Astrocyte (in vitro differentiated cells and primary cell): ENCODE results near the gene PLEKHA6. TPM values are rescaled to one million over a fixed set of nuclear protein-coding genes. Genes with fewer than 3 reads are reported as not detected.
A peak's percentile ranks its signal among the peaks of the same experiment; 100 is the strongest.

ENCODE experiments used
- DNase-seq: peaks from one replicate; pipeline ENCODE4 v3.0.0-alpha.2; 2010; ENCODE audit warnings: low read depth
- FAIRE-seq: peaks from 2 replicates; lab custom pipeline; 2011; peaks lifted over from hg19 to GRCh38; lab: Jason Lieb, UNC
- H2AFZ ChIP-seq: 2 replicates; pipeline ENCODE4 v1.6.0; 2012; ENCODE audit warnings: low read depth, low read length, inconsistent platforms
- H3K27ac ChIP-seq: 2 replicates; pipeline ENCODE4 v1.5.1; 2011; ENCODE audit warnings: low read depth, low read length, inconsistent platforms
- H3K27me3 ChIP-seq: 2 replicates; pipeline ENCODE4 v1.6.0; 2011; ENCODE audit warnings: low read length, inconsistent platforms; ENCODE audit not compliant: insufficient read depth
- H3K36me3 ChIP-seq: 2 replicates; pipeline ENCODE4 v1.5.1; 2011; ENCODE audit warnings: low read length, inconsistent platforms; ENCODE audit not compliant: insufficient read depth
- H3K4me1 ChIP-seq: 2 replicates; pipeline ENCODE4 v1.5.1; 2011; ENCODE audit warnings: low read length, inconsistent platforms; ENCODE audit not compliant: insufficient read depth
- H3K4me2 ChIP-seq: 2 replicates; pipeline ENCODE4 v1.6.0; 2012; ENCODE audit warnings: low read length, inconsistent platforms
- H3K4me3 ChIP-seq: 2 replicates; pipeline ENCODE4 v1.5.1; 2011; ENCODE audit warnings: low read depth, mild to moderate bottlenecking, low read length, inconsistent platforms; ENCODE audit not compliant: insufficient read depth
- H3K79me2 ChIP-seq: 2 replicates; pipeline ENCODE4 v1.6.0; 2012; ENCODE audit warnings: mild to moderate bottlenecking, low read length, inconsistent platforms; ENCODE audit not compliant: insufficient read depth
- H3K9ac ChIP-seq: 2 replicates; pipeline ENCODE4 v1.6.0; 2012; ENCODE audit warnings: mild to moderate bottlenecking, low read length, inconsistent platforms
- H3K9me3 ChIP-seq: 2 replicates; pipeline ENCODE4 v1.5.1; 2012; ENCODE audit warnings: low read depth, mild to moderate bottlenecking, low read length, inconsistent platforms; ENCODE audit not compliant: insufficient read depth
- H4K20me1 ChIP-seq: 2 replicates; pipeline ENCODE4 v1.6.0; 2012; ENCODE audit warnings: low read length, inconsistent platforms; ENCODE audit not compliant: insufficient read depth
- H3K27ac Mint-ChIP-seq: one replicate; pipeline ENCODE4 v1.8.0; 2021; ENCODE audit warnings: mild to moderate bottlenecking, mixed read lengths; ENCODE audit not compliant: unreplicated experiment
- H3K27me3 Mint-ChIP-seq: one replicate; pipeline ENCODE4 v1.8.0; 2021; ENCODE audit warnings: low read depth, mixed read lengths; ENCODE audit not compliant: unreplicated experiment
- H3K36me3 Mint-ChIP-seq: one replicate; pipeline ENCODE4 v1.8.0; 2021; ENCODE audit warnings: low read depth, mixed read lengths; ENCODE audit not compliant: unreplicated experiment
- H3K4me1 Mint-ChIP-seq: one replicate; pipeline ENCODE4 v1.8.0; 2021; ENCODE audit warnings: low read depth, mixed read lengths; ENCODE audit not compliant: unreplicated experiment
- H3K4me3 Mint-ChIP-seq: one replicate; pipeline ENCODE4 v1.8.0; 2021; ENCODE audit warnings: mild to moderate bottlenecking, moderate library complexity, mixed read lengths; ENCODE audit not compliant: unreplicated experiment
- H3K9me3 Mint-ChIP-seq: one replicate; pipeline ENCODE4 v1.8.0; 2021; ENCODE audit warnings: mild to moderate bottlenecking, mixed read lengths; ENCODE audit not compliant: unreplicated experiment
- EZH2 ChIP-seq: IDR thresholded peaks from 2 replicates; pipeline ENCODE4 v1.6.1; 2012; ENCODE audit warnings: mild to moderate bottlenecking, low read length, inconsistent platforms; ENCODE audit not compliant: insufficient read depth
- total RNA-seq: library from RNA; stranded (reverse); gene quantifications from 2 replicates; pipeline ENCODE4 v1.2.1, GENCODE V29; 2021
- TF ChIP-seq, protein P1 (sequence below): IDR thresholded peaks from 2 replicates; pipeline ENCODE4 v1.5.1; 2011; ENCODE audit warnings: low read depth, mild to moderate bottlenecking, inconsistent platforms, low read length, moderate library complexity; ENCODE audit not compliant: insufficient read depth

PLEKHA6 gene
- total RNA-seq, 1 donor from 2014 or later: 1.5 TPM

DNA sequence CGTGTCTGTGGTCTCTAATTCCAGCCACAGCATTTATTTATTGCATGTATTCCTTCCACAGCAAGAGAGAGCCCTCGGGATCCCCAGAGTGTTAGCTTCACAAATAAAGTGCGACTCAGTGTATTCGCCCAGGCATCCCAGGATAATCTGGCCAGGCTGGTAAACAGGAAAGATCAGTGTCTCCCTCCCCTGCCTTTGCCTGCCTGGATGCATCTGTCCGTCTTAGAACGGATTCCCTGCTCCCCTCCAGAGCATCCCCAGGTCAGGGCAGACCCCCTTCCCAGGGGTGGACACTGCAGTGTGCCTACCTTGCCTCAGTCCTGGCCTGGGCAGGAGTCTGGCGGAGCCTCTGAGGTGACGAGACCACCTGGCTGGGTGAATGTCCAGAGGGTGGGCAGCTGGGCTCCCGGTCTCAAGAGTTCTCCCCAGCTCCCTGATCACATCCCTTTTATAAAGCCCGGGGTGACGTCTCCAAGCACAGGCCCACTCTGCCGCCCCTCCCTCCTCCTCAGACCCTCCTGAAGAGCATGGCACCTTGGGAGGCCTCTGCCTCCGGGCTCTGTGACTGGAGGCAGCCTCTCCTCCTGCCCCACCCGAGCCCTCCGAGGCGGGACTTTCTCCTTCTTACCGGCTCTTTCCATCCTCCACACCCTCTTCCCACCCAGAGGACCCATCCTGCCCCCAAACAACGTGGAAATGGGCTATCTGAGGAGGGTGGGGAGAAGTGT lies 163.5 kb downstream of the PLEKHA6 start, which contains the start of gene KISS1:
KISS1 (minus strand) TSS at position 424 of the 728 bp plus-strand sequence. CDS start 3,615 bp downstream, outside the sequence.
- Mint-ChIP-seq H3K4me1 (peaks cover 37% of the 10 kb centered on the region), H3K4me3 (no peak within 1 kb of the TSS), H3K36me3 (peaks cover 2% of the 10 kb centered on the region), H3K27ac (peak within 1 kb of the TSS; percentile 96), H3K27me3 (peaks cover 21% of the 10 kb centered on the region), H3K9me3 (peaks cover 3% of the 10 kb centered on the region)
- DNase-seq: no peak
- peaks cover 39% of the 10 kb centered on the region for H3K4me1 ChIP-seq
- H2AFZ ChIP-seq: peak within 1 kb of the TSS; percentile 69
- peaks cover 3% of the 10 kb centered on the region for H3K27me3 ChIP-seq
- peak within 1 kb of the TSS; percentile 63 for H3K9ac ChIP-seq
- no peaks in the 10 kb centered on the region for H3K9me3 ChIP-seq
- peak within 1 kb of the TSS; percentile 25 for H3K4me3 ChIP-seq
- no peaks in the 10 kb centered on the region for H4K20me1 ChIP-seq
- TF ChIP-seq, protein P1, sequence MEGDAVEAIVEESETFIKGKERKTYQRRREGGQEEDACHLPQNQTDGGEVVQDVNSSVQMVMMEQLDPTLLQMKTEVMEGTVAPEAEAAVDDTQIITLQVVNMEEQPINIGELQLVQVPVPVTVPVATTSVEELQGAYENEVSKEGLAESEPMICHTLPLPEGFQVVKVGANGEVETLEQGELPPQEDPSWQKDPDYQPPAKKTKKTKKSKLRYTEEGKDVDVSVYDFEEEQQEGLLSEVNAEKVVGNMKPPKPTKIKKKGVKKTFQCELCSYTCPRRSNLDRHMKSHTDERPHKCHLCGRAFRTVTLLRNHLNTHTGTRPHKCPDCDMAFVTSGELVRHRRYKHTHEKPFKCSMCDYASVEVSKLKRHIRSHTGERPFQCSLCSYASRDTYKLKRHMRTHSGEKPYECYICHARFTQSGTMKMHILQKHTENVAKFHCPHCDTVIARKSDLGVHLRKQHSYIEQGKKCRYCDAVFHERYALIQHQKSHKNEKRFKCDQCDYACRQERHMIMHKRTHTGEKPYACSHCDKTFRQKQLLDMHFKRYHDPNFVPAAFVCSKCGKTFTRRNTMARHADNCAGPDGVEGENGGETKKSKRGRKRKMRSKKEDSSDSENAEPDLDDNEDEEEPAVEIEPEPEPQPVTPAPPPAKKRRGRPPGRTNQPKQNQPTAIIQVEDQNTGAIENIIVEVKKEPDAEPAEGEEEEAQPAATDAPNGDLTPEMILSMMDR: no peak
- TF ChIP-seq EZH2: no peak
- no peaks in the 10 kb centered on the region for H3K79me2 ChIP-seq
- H3K4me2 ChIP-seq: peak within 1 kb of the TSS; percentile 77
- H3K27ac ChIP-seq: peak within 1 kb of the TSS; percentile 51
- H3K36me3 ChIP-seq: no peaks in the 10 kb centered on the region
- FAIRE-seq: no peak

DNA sequence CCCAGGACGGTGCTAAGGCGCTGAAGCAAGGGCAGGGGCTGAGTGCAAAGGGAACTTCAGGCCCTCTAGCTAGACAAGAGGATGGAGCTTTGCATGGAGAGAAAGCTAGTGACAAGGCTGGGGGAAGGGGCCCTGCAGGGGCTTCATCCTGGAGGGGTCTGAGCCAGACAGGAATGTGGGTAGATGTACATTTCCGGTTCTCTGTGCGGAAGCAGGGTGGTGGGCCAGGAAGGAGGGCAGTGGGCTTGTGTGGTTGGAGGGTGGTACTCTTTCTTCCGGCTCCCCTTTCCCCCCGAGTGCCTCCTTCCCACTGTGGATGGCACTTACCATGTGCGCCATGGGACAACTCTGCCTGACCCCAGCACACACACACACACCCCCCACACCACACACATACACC lies 165.0 kb downstream of the PLEKHA6 start:
- H3K27ac Mint-ChIP-seq: peak overlapping the region; percentile 34
- peaks cover 37% of the 10 kb centered on the region for H3K4me1 Mint-ChIP-seq
- peak overlapping the region; percentile 60 for H3K4me3 Mint-ChIP-seq
- no peak overlapping the region for H2AFZ ChIP-seq
- H3K79me2 ChIP-seq: no peaks in the 10 kb centered on the region
- peak overlapping the region; percentile 63 for H3K9ac ChIP-seq
- H3K27me3 ChIP-seq: peaks cover 3% of the 10 kb centered on the region
- TF ChIP-seq EZH2: no peak
- TF ChIP-seq, protein P1: no peak
- DNase-seq (no peak), FAIRE-seq (no peak)
- H3K9me3 ChIP-seq: no peaks in the 10 kb centered on the region
- no peak overlapping the region for H3K27ac ChIP-seq
- H3K36me3 Mint-ChIP-seq: peaks cover 2% of the 10 kb centered on the region
- no peak overlapping the region for H3K4me3 ChIP-seq
- no peaks in the 10 kb centered on the region for H4K20me1 ChIP-seq
- no peaks in the 10 kb centered on the region for H3K36me3 ChIP-seq
- H3K9me3 Mint-ChIP-seq: peaks cover 3% of the 10 kb centered on the region
- H3K4me1 ChIP-seq: peaks cover 39% of the 10 kb centered on the region
- peak overlapping the region; percentile 77 for H3K4me2 ChIP-seq
- H3K27me3 Mint-ChIP-seq: peaks cover 29% of the 10 kb centered on the region

DNA sequence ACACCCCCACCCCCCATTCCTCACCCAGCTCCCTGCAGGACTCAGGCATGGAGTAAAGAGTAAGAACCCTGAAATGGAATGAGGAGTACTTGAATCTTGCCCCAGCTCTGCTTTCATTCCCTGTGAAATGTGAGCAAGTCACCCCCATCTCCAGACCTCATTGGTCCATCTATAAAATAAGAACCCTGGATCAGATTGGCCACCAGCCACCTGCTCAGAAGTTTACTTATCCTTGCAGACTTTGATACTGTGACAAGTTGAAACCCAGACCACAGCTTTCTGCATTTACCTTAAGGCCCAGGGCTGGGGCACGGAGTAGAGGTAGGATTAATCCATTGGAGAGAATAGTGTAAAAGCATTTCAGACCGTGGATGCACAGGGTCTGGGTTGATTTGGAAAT lies 165.6 kb downstream of the PLEKHA6 start:
- DNase-seq: no peak
- Histone ChIP-seq H4K20me1 (no peaks in the 10 kb centered on the region), H2AFZ (no peak overlapping the region), H3K27ac (no peak overlapping the region), H3K9ac (no peak overlapping the region), H3K4me1 (peaks cover 32% of the 10 kb centered on the region), H3K9me3 (no peaks in the 10 kb centered on the region), H3K36me3 (no peaks in the 10 kb centered on the region), H3K4me2 (no peak overlapping the region), H3K4me3 (no peak overlapping the region), H3K27me3 (peaks cover 4% of the 10 kb centered on the region), H3K79me2 (no peaks in the 10 kb centered on the region)
- peaks cover 34% of the 10 kb centered on the region for H3K4me1 Mint-ChIP-seq
- peaks cover 2% of the 10 kb centered on the region for H3K36me3 Mint-ChIP-seq
- H3K4me3 Mint-ChIP-seq: no peak overlapping the region
- no peak for TF ChIP-seq EZH2
- TF ChIP-seq, protein P1: no peak
- peaks cover 3% of the 10 kb centered on the region for H3K9me3 Mint-ChIP-seq
- FAIRE-seq: no peak
- H3K27me3 Mint-ChIP-seq: peaks cover 35% of the 10 kb centered on the region
- H3K27ac Mint-ChIP-seq: no peak overlapping the region
